ENCODE measurements around the gene ACTA1.
"Not testable (repeated sequence)": the region's sequence is repeated elsewhere in the genome, so short reads cannot be mapped to it uniquely, and the experiment has no call there.

ACTA1 gene

GRCh38 chr1:229434005-229434640 is at the start of gene ACTA1:
Gene ACTA1, minus strand, starts transcription at chr1:229434094. Its CDS starts 979 bp downstream, at chr1:229433115.
- no peak for DNase-seq

DNA sequence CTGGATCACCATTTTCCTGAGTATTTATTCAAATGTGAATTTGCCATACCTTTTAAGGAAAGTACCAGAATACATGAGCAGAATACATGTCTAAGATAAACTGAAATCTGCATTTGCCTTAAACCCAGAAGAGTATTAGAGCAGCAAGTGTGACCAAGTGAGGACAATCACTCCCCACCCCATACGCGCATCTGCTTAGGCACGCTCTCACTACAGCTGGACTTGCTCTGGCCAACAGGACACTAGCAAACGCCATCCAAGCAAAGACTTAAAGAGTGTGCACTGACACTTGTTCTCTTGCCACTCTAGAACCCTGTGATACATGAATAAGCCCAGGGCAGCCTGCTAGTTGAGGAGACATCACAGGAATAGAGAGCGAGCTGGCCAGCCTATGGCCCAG is 48.6 kb upstream of the ACTA1 start:
- no peak for DNase-seq

- no peak for DNase-seq
These were observed 46.6 kb upstream of the ACTA1 start for GRCh38 chr1:229480495-229480894.

- no peak for DNase-seq
These were observed 45.9 kb upstream of the ACTA1 start for GRCh38 chr1:229479660-229480399.

GRCh38 chr1:229478852-229479251 is 45.0 kb upstream of the ACTA1 start:
- DNase-seq: peak; percentile 3

DNA sequence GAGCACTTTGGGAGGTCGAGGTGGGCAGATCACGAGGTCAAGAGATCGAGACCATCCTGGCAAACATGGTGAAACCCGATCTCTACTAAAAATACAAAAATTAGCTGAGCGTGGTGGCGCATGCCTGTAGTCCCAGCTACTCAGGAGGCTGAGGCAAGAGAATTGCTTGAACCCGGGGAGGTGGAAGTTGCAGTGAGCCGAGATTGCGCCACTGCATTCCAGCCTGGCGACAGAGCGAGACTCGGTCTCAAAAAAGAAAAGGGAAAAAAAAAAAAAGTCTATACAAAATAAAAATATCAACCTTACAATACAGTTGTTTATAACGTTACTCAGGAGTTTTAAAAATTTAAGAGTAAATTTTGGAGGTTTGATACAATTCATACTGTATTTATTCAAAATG is 42.0 kb upstream of the ACTA1 start:
- not testable (repeated sequence) for DNase-seq

DNA sequence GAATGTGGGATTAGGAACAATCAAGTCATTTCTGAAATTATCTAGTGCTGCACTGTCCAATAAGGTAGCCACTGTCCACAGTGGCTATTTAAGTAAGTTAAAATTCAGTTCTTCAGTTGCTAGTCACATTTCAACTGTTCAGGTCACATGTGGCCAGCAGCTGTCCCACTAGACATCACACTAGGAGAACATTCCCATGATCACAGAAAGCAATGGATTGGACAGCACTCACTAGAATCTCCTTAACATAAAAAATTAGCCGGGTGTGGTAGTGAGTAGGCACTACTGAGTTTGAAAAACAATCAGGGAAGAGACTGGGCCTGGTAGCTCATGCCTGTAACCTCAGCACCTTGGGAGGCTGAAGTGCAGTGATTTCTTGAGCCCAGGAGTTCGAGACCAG is 40.6 kb upstream of the ACTA1 start:
- DNase-seq: no peak

DNA sequence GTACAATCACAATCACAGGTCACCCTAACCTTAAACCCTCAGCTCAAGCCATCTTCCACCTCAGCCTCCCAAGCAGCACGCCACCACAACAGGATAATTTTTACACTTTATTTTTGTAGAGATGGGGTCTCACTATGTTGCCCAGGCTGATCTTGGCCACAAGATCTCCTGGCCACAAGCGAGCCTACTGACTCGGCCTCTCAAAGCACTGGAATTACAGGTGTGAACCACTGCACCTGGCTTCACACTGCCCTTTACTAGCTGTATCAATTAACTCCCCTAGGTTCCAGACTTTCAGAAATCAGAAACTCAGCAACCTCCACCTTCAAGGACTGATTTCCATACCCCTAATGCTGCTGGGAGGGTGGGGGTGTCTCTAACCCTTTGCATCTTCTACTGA is 37.3 kb upstream of the ACTA1 start:
- no peak for DNase-seq

DNA sequence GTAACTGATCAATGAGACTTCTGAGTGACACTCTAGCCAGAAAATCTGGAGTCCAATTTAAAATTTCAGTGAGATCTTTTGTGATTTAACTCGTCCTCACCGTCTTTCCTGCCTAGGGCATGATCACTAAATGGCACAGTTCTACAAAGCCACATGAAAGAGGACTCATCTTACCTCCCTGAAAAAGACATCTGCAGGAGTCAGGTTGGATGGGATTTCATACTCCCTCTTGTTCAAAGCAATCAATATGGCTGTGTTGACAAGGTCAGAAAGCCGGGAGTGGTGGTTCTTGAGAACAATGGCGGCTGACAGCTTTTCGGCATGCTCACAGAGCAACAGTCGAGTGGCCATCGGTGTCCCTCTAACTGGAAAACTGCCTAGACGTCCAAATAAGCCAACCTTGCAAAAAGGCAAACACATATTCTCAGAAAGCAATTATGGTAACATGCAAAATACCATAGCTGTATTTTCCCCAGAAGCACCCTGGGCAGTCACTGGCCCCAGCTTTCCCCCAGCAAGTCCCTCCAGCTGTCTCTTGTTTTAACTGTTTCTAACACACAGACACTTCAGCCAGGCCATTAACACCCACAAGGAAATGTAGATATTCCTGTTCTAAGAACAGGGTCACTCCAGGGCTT is 36.6 kb upstream of the ACTA1 start:
- no peak for DNase-seq

GRCh38 chr1:229466887-229467286 is 33.0 kb upstream of the ACTA1 start:
- no peak for DNase-seq

DNA sequence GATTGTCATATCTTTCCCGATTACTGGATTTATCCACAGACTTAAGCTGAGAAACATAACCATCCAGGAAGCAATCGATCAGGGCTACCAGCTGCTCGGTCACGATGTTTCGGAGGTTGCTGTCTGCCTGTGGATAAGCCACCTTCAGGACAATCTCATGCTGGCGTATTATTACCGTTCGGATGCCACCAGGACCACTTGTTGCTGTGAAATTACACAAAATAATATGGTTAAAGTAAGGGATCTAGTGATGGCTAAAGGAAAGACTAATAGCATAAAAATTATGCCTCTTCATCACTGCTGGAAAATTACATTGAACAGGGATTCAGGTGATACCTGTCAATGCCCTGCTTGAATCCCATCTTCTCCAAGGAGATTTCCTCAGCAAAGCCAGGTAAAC is 30.8 kb upstream of the ACTA1 start:
- DNase-seq: no peak

- no peak for DNase-seq
These were observed 27.3 kb upstream of the ACTA1 start for GRCh38 chr1:229461032-229461668.

DNA sequence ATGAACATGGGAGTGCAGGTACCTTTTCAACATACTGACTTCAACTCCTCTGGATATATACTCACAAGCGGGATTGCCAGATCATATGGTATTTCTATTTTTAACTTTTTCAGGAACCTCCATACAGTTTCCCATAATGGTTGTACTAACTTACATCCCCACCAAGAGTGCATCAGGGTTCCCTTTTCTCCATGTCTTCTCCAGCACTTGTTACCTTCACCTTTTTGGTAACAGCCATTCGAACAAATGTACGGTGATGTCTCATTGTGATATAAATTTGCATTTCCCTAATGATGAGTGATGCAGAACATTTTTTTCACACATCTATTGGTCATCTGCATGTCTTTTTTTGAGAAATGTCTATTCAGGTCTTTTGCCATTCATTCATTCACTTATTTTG is 25.9 kb upstream of the ACTA1 start:
- no peak for DNase-seq

- no peak for DNase-seq
These were observed 23.5 kb upstream of the ACTA1 start for GRCh38 chr1:229457436-229457835.

GRCh38 chr1:229456016-229456415 is 22.1 kb upstream of the ACTA1 start:
- DNase-seq: no peak

- DNase-seq: no peak
These were observed 20.2 kb upstream of the ACTA1 start for GRCh38 chr1:229454056-229454455.

GRCh38 chr1:229452956-229453801 is 19.3 kb upstream of the ACTA1 start:
- peak; percentile 47 for DNase-seq

GRCh38 chr1:229448845-229449244 is 15.0 kb upstream of the ACTA1 start:
- no peak for DNase-seq

GRCh38 chr1:229448354-229448753 is 14.5 kb upstream of the ACTA1 start:
- DNase-seq: no peak

- no peak for DNase-seq
These were observed 13.9 kb upstream of the ACTA1 start for GRCh38 chr1:229447809-229448252.

DNA sequence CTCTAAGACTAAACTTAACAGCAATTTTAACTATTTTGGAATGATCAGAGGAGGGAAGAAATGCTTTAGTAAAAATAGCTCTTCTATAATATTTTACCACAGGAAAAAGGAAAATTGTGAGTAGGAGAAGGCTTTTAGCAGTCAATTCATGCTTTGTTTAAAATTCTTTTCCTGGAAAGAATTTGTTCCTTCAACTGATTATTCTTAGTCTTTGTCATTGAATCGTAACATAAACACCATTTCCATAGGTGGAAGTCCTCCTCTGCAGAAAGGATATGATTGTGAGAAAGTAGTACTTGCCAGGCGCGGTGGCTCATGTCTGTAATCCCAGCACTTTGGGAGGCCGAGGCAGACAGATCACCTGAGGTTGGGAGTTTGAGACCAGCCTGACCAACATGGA is 11.9 kb upstream of the ACTA1 start:
- DNase-seq: no peak

GRCh38 chr1:229440851-229441537 is 7.1 kb upstream of the ACTA1 start:
- no peak for DNase-seq

Data from NCI-H2171 treated with DMSO at 0.1 percent for 48 hours (cell line).